Ovary (tissue), 9 donors: ENCODE results near the gene U2AF1. TPM values are rescaled to one million over a fixed set of nuclear protein-coding genes. Genes with fewer than 3 reads are reported as not detected.
A peak's percentile ranks its signal among the peaks of the same experiment; 100 is the strongest.
"Not testable (repeated sequence)": the region's sequence is repeated elsewhere in the genome, so short reads cannot be mapped to it uniquely, and the experiment has no call there.

Source experiments
- DNase-seq, 5 donors: peaks; one replicate each; pipeline ENCODE4 v3.0.0-alpha.2; 2019 to 2020
- H3K27ac ChIP-seq, 2 donors: fragments of 200-600 bp; one replicate each; pipeline versions ENCODE4 v1.5.1 to v1.8.0; 2019 to 2022
- H3K27me3 ChIP-seq: fragments of 200-600 bp; one replicate; pipeline ENCODE4 v1.8.0; 2022
- H3K36me3 ChIP-seq: fragments of 200-600 bp; sonication (generic); one replicate; pipeline ENCODE4 v1.5.1; 2019
- H3K4me1 ChIP-seq: one replicate; pipeline ENCODE4 v1.8.1; 2013; ENCODE audit warnings: mild to moderate bottlenecking, moderate library complexity; ENCODE audit not compliant: insufficient read depth
- H3K4me3 ChIP-seq: fragments of 200-600 bp; sonication (generic); one replicate; pipeline ENCODE4 v1.5.1; 2017
- H3K9me3 ChIP-seq, 2 donors: fragments of 200-600 bp in 1 of 2; sonication (generic) in 1 of 2; one replicate each; pipeline versions ENCODE4 v1.5.1 to v1.8.1; 2013 to 2019; ENCODE audit warnings: mild to moderate bottlenecking in 1 of 2, moderate library complexity in 1 of 2
- WGBS, 3 donors: extraction: QIAGEN DNeasy Blood & Tissue Kit in 1 of 3; methylation state at CpG; one replicate each; pipeline versions ENCODE4 v1.1.5 to v1.1.7; 2013 to 2017; 5-methylcytosine and 5-hydroxymethylcytosine counted together
- intact Hi-C, 4 donors: fragments of 100-400 bp; cut with DNase I; formaldehyde crosslinking; loops; one replicate each; pipeline versions ENCODE4 v1.11.0 to v1.15.1; 2022 to 2023
- polyA plus RNA-seq, 2 donors: library from polyadenylated mRNA; stranded (reverse); fragments of 200-250 nt in 1 of 2; fragments of 350-450 nt in 1 of 2; fragmentation: Illumina TruSeq in 1 of 2; extraction: RNeasy Lipid Tissue Mini Kit (QIAGEN cat#74804) in 1 of 2; gene quantifications; one replicate each; pipeline ENCODE4 v1.2.3, GENCODE V29; 2013 to 2014
- total RNA-seq, 7 donors: library from RNA; depleted of rRNA in 2 of 7; stranded (reverse); fragments of >200 nt in 2 of 7; fragmentation: NEBNext Ultra II Directional in 3 of 7; extraction: Animal tissue kit (Norgen Biotek cat#: 25700) in 3 of 7; gene quantifications; one replicate each; pipeline versions ENCODE4 v1.1.0 to v1.2.4, GENCODE V29; 2016 to 2023
- donor health status: DM: no; HTN: no; CAD: no; lungs with moderate emphysema.
- donor health status: DM: no; HTN: no; CAD: no.
- donor health status: Bipolar disorder and iron deficiency.
- donor health status: DM: yes; HTN: yes; CAD: no.
- donor health status: DM: no; HTN: no; CAD: no.
- donor health status: DM: yes; HTN: yes; CAD: no.

Gene U2AF1
- total and polyA plus RNA-seq, 9 donors, result 3.7 to 90.5 (median 21.9) TPM

DNA sequence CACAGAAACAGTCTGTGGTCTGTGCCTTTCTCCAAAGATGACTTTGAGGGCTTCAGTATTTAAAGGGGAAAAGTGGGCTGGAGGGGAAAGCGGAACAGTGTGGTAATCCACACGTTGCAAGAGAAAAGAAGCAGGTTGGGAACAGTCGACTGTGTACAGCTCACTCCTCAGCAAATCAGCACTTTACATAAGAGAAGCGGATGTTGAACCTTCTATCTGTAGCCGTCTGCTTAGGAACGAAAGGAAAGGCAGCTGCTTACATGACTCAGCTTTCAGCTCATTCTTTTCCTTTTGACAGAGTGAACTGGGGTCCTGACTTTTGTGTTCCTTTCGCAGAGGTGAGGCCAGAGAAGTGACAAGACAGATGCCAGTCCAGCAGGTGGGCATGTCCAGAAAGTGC lies 1.6 kb upstream of the U2AF1 start:
- DNase-seq, H3K27ac ChIP-seq, H3K4me1 ChIP-seq, intact Hi-C loops, H3K9me3 ChIP-seq, H3K36me3 ChIP-seq, H3K4me3 ChIP-seq, H3K27me3 ChIP-seq: not testable (repeated sequence)
- no CpG with 5 or more reads among the region's 7 CpGs for WGBS, 3 donors

DNA sequence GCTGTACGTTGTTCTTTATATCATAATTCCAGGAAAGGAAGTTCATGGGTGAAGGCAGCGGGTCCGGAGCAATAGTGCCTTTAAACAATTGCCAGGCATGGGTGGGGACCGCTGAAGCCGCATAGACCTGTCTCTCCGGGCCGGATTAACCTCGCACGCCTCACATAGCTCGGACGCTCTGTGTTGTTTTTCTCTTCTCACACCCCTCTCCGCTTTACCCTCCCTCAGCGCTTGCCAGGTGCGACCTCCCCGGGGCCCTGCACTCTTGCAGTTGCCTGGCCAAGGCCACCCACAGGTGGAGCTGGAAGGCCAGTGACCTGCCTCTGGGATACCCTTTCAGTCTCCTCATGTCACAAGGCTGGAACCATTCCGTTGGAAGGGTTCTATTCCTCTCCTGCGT lies 807 bp upstream of the U2AF1 start:
- WGBS, 3 donors, result no CpG with 5 or more reads among the region's 17 CpGs
- H3K9me3 ChIP-seq, intact Hi-C loops: not testable (repeated sequence)

DNA sequence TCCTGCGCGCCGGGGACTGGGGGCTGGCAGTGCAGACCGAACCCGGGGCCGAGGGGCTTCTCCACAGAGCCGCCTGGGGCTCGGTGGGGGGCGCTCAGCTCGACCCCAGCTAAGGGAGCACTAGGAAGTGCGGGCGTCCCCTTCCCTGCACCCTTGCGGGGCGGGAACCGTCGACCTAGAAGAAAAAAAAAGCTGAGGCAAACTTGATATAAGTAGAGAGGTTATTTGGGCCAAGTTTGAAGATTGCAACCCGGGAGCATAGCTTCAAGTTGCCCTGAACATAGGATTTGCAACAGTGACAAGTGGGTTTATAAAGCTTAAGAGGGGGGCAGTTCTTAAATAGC lies 396 bp upstream of the U2AF1 start:
- intact Hi-C loops, DNase-seq, H3K27me3 ChIP-seq, H3K27ac ChIP-seq, H3K36me3 ChIP-seq, H3K9me3 ChIP-seq, H3K4me3 ChIP-seq, H3K4me1 ChIP-seq: not testable (repeated sequence)
- WGBS, 3 donors, result no CpG with 5 or more reads among the region's 17 CpGs

More for the DNA sequence above, 807 bp upstream of the U2AF1 start:
- not testable (repeated sequence) for H3K4me1 ChIP-seq, H3K27me3 ChIP-seq, DNase-seq, H3K27ac ChIP-seq, H3K4me3 ChIP-seq, H3K36me3 ChIP-seq

DNA sequence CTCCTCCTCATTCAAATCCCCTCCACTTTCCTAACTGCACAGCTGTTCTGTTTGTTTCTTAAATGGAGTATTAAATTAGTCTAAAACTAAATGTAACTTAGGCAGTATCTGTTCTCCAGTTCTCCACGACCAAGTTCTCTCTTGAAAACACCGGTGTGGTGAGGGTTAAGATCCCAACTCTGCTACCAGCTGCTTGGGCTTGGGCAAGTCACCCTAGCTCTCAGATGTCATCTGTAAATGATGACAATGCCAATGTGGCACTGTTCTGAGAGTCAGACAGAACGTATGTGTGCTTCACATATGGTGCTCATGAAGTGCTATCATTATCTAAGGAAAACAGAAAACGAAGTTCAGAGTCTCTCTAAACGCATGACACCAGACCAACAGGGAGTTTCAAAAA lies 2.7 kb downstream of the U2AF1 start:
- 59 to 64% methylated on average over 2 of the region's 5 CpGs; no CpG with 5 or more reads in 1 of the 3 donors for WGBS, 3 donors
- H3K4me1 ChIP-seq, intact Hi-C loops, H3K4me3 ChIP-seq, H3K27ac ChIP-seq, H3K27me3 ChIP-seq, DNase-seq, H3K9me3 ChIP-seq, H3K36me3 ChIP-seq: not testable (repeated sequence)

DNA sequence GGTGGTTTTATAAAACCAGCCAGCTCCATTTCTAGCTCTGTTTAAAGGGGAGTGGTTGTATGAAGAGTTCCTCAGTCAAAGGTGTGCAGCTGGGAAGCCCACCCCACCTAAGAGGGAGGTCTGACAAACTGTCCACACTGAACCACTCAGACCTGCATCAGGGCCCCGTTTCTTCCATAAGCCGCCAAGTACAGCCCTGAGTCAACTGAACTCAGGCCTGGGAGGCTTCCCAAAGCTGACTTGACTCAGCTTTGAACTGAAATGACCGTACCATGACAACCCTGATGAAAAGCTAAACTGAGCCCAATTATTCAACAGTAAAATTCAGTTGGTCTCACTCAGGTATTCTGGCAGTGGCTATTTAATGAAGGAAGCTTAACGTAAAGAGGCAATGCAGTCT lies 5.1 kb downstream of the U2AF1 start:
- intact Hi-C loops, H3K4me1 ChIP-seq, H3K27me3 ChIP-seq, H3K27ac ChIP-seq, H3K9me3 ChIP-seq, H3K4me3 ChIP-seq, DNase-seq, H3K36me3 ChIP-seq: not testable (repeated sequence)
- WGBS, 3 donors, result no CpG with 5 or more reads among the region's 4 CpGs

DNA sequence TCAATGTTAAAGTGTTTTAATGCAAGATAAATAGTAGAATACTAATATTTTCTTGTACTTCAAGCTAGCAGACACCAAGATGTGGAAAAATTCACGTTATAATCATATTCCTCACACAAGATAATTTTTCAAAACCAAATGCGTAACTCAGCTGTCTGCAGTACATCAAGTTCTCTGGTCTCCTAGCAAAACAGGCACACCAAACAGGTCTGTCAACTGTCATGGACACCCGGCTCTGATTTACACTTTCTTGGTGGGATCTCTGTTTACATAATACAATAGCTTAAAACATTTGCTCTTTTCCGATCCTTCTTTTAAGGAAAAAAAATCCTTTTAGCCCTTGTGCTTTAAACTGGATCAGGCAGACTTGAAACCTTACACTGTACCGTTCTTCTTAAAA lies 5.7 kb downstream of the U2AF1 start:
- H3K4me1 ChIP-seq, H3K27me3 ChIP-seq, H3K27ac ChIP-seq, DNase-seq, H3K36me3 ChIP-seq, intact Hi-C loops, H3K9me3 ChIP-seq, H3K4me3 ChIP-seq: not testable (repeated sequence)
- WGBS, 3 donors, result no CpG with 5 or more reads among the region's 5 CpGs

DNA sequence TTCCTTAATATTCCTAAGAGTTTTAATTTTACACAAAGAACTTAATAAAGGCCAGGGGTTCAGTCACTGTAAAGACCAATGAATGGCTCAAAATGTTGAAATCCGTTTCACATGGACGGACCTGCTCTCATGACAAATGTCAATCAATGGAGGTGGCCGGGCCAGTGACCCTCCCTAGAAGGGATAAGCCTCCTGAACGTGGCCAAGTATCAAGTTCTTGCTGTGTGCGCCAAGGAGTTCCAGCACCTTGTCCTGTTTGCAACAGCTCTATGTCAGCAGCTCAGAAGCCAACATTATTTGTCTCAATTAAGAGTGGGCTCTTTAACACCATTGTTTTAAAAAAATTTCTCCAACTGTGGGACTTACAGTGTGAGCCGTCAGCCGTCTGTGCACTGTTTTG lies 6.4 kb downstream of the U2AF1 start:
- intact Hi-C loops, H3K27me3 ChIP-seq, H3K9me3 ChIP-seq, H3K27ac ChIP-seq, H3K4me3 ChIP-seq, H3K36me3 ChIP-seq, DNase-seq, H3K4me1 ChIP-seq: not testable (repeated sequence)
- WGBS, 3 donors, result no CpG with 5 or more reads among the region's 7 CpGs

DNA sequence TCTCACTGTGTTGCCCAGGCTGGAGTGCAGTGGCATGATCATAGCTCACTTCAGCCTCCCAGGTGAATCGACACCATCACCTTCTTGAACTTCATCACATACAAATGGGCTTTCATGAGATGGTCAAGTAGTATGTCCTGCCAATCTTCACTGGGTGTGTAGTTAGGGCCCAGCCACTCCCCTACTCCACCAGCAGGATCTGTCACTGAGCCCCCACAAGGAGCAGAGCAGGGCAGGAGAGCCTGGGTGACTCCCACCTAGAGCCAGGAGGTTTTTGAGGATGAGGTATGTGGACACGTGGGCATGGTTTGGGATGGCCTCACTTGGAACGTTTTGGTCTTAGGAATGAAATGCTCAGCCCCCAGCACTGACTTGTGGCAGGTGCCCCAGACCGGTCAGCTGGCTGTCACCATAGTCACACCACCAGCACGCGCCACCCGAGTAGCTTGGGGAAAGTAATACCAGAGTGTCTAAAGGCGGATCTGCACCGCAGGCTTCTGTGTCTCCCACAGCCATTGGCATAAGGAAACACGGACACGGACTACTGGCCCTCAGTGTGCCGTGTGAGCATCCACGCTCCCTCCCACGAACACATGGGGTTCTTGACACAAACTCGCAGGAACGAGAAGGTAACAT lies 15.3 kb downstream of the U2AF1 start:
- H3K27me3 ChIP-seq, DNase-seq, H3K9me3 ChIP-seq, H3K4me3 ChIP-seq, H3K27ac ChIP-seq, H3K36me3 ChIP-seq, H3K4me1 ChIP-seq, intact Hi-C loops: not testable (repeated sequence)
- no CpG with 5 or more reads among the region's 16 CpGs for WGBS, 3 donors

DNA sequence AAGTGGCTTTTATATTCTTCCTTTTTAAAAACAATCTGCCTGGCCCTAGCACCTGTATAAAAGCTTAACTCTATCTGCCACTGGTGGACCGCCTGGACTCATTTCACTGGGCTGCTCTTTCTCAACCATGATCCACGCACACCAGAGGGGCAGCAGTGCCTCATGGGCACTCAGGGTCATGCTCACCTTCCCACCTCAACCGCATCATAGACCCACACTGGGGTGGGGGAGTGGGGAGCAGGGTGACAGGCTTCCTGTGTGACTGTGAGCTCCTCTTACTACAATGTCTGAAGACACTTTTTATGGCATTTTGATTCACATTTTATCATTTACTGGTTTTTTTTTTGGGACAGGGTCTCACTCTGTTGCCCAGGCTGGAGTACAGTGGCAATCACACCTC lies 16.4 kb downstream of the U2AF1 start:
- H3K27me3 ChIP-seq, DNase-seq, intact Hi-C loops, H3K9me3 ChIP-seq, H3K4me3 ChIP-seq, H3K27ac ChIP-seq, H3K36me3 ChIP-seq, H3K4me1 ChIP-seq: not testable (repeated sequence)
- WGBS, 3 donors, result 78% methylated on average over 2 of the region's 3 CpGs; no CpG with 5 or more reads in 2 of the 3 donors

DNA sequence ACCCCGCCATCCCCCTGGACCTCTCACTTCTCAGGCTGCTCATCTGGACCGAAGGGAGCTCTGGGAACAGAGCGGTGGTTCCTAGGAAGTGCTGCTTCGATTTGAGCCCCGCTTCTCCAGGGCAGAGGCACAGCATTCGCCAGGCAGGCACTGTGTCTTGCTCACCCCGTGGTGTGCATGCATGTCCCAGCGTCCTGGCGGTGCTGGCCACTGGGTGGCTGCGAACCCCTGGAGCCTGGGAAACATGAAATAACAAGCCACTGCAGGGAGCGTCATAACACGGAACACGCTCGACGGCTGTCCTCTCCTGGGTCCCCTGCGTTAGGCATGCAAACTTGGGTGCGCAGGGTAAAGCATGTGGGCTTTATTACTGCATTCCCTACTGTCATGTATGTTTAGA lies 17.9 kb downstream of the U2AF1 start:
- 100% methylated on average over 1 of the region's 17 CpGs; no CpG with 5 or more reads in 2 of the 3 donors for WGBS, 3 donors
- H3K4me1 ChIP-seq, H3K36me3 ChIP-seq, H3K4me3 ChIP-seq, H3K9me3 ChIP-seq, H3K27ac ChIP-seq, intact Hi-C loops, DNase-seq, H3K27me3 ChIP-seq: not testable (repeated sequence)

DNA sequence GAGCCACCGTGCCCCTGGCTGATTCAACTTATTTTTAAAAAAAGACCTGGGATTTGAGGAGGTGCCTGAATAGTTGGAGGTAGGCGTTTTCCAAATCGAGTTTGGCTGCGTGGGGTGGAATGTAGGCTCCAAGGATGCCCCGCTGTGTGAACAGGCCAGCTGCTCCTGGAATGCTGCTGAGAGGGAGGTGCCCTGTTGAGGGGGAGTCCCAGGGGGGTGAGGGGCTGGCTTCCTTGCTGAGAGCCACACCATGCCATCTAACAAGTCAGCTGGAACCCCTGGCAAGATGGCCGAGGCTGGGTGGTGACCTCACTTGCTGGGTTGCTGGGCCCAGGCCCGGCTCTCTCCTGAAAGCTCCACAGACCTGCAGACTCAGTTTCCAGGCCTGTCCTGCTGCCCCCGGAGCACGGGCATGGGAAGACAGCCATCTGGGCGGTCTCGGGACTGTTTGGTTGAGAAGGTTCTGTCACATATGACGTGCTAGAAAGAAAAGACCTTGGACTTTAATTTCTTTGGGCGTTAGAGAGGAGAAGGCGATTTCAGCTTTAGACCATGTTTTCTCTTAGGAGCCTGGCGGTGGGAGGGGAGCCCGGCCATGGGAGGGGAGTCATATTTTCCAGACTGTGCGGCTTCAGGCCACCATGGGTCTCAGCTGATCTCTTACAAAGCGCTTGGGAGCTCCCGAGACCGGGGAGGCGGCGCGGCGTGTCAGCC lies 24.6 kb downstream of the U2AF1 start:
- H3K4me1 ChIP-seq, H3K9me3 ChIP-seq, H3K36me3 ChIP-seq, intact Hi-C loops, H3K4me3 ChIP-seq, H3K27me3 ChIP-seq, DNase-seq, H3K27ac ChIP-seq: not testable (repeated sequence)
- no CpG with 5 or more reads among the region's 24 CpGs for WGBS, 3 donors

DNA sequence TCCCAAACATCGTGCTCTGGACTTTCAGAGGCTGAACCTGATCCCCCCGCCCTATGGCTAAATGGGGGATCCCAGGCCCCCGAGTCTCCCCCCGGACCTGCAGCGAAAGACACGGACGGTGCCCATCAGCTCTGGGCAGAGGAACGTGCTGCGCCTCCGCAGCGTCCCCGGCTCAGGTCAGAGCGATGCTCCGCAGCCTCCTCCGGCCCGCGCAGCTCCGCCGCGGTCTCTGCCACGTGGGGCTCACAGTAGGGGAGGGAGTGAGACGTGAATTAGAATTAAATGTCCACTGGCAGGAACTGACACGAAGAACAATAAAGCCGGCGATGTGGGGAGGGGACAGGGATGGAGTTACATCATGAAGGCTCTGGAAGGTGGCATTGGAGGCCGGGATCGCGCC lies 30.7 kb downstream of the U2AF1 start:
- intact Hi-C loops, H3K36me3 ChIP-seq, H3K9me3 ChIP-seq, H3K27me3 ChIP-seq, H3K4me1 ChIP-seq, H3K4me3 ChIP-seq, H3K27ac ChIP-seq: not testable (repeated sequence)
- WGBS, 3 donors, result 2% methylated on average over 14 of the region's 28 CpGs; no CpG with 5 or more reads in 2 of the 3 donors
- peak in 3 of 5 donors; percentile 8 to 18 (median 9) for DNase-seq
